Activated naive CD8-positive, alpha-beta T cell treated with anti-CD3 and anti-CD28 coated beads, Interleukin-2, amount 50 U/mL, for 16 hours (primary cell): ENCODE results near the gene CWC27.
"Not testable (repeated sequence)": the region's sequence is repeated elsewhere in the genome, so short reads cannot be mapped to it uniquely, and the experiment has no call there.

Experiments
- DNase-seq: peaks from one replicate; pipeline ENCODE4 v3.0.0-alpha.2; 2020; ENCODE audit warnings: low read depth, low spot score

The CWC27 gene

DNA sequence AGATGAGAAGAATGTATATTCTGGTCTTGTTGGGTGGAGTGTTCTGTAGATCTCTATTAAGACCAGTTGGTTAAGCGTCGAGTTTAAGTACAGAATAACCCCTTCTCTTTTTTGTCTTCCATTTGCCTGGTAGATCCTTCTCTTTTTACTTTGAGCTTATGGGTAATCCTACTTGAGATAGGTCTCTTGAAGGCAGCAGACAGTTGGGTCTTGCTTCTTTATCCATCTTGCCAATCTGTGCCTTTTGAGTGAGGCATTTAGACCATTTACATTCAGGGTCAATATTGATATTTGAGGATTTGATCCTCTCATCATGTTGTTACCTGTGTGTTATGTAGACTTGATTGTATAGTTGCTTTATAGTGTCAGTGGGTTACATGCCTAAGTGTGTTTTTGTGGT lies 152.7 kb downstream of the CWC27 start:
- no peak for DNase-seq

GRCh38 chr5:64923151-64923685 lies 154.5 kb downstream of the CWC27 start:
- no peak for DNase-seq

GRCh38 chr5:64925123-64925522 lies 156.4 kb downstream of the CWC27 start:
- no peak for DNase-seq

- DNase-seq: no peak
These were observed 161.1 kb downstream of the CWC27 start for GRCh38 chr5:64929833-64930232.

DNA sequence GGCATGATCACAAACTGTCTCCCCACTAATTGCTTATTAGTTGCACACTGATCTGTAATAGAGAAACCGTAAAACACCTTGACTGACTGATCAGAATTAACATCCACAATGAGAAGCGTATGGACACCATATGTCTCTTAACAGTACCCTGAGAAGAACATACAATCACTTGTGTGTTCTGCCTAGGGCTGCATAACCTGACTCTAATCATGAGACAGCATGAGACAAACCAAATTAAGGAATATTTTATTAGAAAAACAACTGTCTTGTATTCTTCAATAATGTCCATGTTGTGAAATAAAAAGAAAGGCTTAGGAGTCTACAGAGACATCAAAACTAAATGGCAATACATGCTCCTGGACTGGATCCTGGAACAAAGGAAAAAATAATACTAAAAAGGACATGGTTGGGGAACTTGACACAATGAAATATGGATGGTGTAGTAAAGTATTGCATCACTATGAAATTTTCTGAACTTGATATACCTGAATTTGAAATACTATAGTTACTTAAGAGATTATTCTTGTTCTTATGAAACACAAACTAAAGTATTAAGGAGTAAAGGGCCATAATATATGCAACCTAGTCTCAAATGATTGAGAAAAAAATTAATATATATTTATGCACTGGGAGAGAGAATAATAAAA lies 162.1 kb downstream of the CWC27 start:
- no peak for DNase-seq

- not testable (repeated sequence) for DNase-seq
These were observed 170.7 kb downstream of the CWC27 start for GRCh38 chr5:64939422-64939771.

DNA sequence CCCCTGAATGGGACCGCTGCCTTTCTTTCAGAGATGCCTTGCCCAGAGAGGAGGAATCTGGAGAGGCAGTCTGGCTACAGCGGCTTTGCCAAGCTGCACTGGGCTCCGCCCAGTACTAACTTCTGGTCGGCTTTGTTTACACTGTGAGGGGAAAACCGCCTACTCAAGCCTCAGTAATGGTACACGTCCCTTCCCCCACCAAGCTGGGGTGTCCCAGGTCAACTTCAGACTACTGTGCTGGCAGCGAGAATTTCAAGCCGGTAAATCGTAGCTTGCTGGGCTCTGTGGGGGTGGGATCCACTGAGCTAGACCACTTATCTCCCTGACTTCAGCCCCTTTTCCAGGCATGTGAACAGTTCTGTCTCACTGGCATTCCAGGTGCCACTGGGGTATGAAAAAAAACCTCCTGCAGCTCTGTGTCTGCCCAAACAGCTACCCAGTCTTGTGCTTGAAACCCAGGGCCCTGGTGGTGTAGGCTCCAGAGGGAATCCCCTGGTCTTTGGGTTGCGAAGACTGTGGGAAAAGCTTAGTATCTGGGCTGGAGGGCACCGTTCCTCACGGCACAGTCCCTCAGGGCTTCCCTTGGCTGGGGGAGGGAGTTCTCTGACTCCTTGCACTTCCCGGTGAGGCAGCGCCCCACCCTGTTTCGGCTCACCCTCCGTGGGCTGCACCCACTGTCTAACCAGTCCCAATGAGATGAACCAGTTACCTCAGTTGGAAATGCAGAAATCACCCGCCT lies 171.2 kb downstream of the CWC27 start:
- no peak for DNase-seq

DNA sequence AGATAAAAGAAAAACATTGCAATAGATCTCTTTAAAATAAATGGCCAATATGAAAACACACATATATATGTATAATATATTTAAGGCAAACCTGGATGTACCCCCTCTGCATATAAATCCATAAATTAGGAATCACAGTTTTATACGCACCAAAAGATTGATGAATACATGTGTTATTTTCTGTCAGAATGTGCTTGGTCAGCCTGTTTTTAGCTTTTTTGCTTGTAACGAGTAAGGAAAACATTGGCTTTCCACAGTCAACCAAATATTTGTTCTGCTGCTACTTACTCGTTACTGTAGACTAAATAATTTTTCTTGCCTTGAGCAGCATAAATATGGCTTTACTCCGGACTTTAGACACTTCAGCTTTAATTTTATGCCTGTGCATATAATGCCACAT lies 173.7 kb downstream of the CWC27 start:
- no peak for DNase-seq

- DNase-seq: no peak
These were observed 176.1 kb downstream of the CWC27 start for GRCh38 chr5:64944868-64945267.

GRCh38 chr5:64947031-64947430 lies 178.3 kb downstream of the CWC27 start:
- DNase-seq: no peak

DNA sequence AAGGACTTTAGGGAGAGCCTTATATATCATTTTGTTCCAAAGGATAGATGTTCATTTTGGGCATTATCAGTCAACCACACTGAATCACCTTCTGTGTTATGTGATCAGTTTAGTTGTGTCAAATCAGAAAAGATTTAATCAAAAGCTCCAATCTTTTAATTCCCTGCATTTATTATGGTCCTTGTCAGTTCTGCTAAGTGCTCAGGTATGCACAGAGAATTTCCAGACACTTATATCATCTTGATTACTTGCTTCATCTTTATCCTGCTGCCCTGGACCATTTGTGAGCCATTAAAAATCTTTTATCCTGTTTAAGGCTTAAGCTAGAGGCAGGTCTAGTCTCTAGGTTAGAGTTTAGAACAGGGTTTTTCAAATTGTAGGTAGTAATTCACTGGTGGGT lies 179.1 kb downstream of the CWC27 start:
- no peak for DNase-seq

- DNase-seq: no peak
These were observed 180.6 kb downstream of the CWC27 start for GRCh38 chr5:64949331-64949730.

GRCh38 chr5:64952951-64953673 lies 184.4 kb downstream of the CWC27 start:
- no peak for DNase-seq

DNA sequence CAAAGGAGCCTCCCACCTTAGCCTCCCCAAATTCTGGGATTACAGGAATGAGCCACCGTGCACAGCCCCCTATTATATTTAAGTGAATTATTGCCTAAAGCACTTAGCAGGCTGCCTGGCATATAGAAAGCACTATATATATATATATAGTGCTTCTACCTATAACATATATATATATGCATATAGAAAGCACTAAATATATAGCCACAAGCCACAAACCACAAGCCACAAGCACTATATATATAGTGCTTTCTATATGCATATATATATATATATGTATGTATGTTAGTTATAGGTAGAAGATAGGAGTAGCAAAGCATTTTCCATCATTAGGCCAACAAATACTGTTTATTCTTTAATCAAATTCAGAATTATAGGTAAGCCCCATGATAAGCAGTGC lies 185.8 kb downstream of the CWC27 start:
- no peak for DNase-seq

DNA sequence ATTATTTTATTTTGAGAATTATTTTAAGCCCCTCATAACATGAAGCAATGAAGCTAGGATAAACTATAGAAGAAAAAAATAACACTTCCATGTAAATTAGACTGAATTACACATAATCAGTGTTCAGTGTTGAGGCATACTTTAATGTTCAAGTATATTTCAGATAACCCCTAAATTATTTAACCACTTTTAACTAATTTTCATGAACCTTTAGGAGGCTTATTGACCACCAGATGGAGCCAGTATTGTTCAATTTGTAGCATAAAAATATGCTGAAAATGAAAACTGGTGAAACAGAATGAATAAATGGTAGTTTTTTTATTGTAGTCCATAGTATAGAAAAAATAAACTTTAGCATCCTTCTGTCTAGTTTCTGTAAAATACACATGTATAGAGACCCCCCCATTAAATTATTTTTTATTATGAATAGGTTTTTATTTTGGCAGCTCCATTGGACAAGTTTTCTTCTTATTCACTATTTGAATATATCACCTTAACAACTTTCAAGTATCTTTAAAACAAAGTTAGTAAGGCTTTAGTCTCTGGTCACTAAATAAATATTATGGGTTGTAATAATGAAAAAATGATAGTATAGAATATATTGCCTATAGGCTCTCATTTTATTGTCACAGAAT lies 190.1 kb downstream of the CWC27 start:
- DNase-seq: no peak

DNA sequence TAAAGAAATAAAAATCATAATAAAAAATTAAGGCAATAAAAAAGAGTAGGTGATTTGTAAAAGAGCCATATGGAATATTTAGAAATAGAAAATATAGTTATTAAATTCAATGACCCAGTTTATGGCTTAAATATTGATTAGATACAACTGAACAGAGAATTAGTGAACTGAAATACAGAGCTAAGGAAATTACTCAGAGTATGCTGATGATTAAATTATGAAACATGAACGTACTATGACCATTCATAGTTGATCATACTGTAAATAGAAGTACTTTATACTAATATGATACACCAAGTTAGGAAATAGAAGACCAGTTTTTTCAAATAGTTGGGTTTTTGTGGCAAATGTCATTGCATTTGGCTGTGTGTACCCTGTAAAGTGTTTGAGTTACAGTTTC lies 194.5 kb downstream of the CWC27 start:
- DNase-seq: no peak

DNA sequence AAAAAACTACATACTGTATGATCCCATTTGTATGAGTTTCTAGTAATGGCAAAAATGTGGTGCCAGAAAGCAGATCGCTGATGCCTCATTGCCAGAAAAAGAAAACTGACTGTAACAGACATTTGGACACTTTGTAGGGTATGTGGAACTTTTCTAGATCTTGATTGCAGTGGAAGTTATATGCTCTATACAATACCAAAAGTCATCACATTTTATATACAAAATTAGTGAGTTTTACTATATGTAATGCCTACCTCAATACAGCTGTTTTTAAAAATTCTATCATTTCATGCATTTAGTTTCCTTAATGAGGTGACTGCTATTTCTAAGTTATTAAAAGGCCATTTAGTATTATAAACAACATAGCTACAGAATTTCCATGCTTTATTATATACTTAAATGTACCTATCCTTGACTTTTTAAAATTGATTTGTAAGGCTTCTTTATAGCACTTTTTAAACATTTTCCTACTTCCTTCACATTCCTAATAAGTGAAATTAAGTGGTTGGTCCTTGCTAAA lies 199.9 kb downstream of the CWC27 start:
- no peak for DNase-seq

GRCh38 chr5:64969578-64969977 lies 200.8 kb downstream of the CWC27 start:
- DNase-seq: no peak

- DNase-seq: no peak
These were observed 202.8 kb downstream of the CWC27 start for GRCh38 chr5:64971513-64971912.

GRCh38 chr5:64971990-64972389 lies 203.3 kb downstream of the CWC27 start:
- DNase-seq: no peak

- DNase-seq: no peak
These were observed 203.9 kb downstream of the CWC27 start for GRCh38 chr5:64972591-64972990.

DNA sequence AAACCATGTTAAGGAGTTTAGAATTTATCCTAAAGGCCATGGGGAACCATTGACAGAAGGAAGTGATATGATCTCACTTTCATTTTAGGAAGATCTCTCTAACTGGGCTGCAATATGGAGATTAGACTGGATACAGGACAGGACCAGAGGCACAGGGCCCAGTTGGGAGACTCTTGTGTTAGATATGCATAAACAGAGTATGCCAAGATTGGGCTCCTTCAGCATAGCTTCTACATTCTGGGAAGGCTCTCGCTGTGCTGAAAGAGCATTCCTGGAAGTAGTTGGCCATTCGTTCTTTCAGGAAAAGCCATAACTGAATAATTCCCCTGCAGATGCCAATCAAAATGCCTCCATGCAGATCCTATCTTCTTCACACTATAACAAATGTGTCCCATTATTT lies 204.5 kb downstream of the CWC27 start:
- DNase-seq: no peak
